A673 (cell line): ENCODE data around the gene GRIN2C. TPM values are rescaled to one million over a fixed set of nuclear protein-coding genes. Genes with fewer than 3 reads are reported as not detected.

Source experiments
- BruUV-seq: library from RNA; stranded (reverse); fragments of 400-500 nt; replicated peaks from 2 replicates; lab custom pipeline; 2021; lab: Mats Ljungman, UMichigan
- CTCF ChIA-PET: fragments of 300-600 bp; sonication (Branson Sonifier 250); formaldehyde crosslinking; loops from one replicate; lab custom pipeline; 2022; ENCODE audit warnings: antibody characterized with exemption; lab: Charles Lee
- POLR2A ChIA-PET: fragments of 300-600 bp; sonication (Branson Sonifier 250); formaldehyde crosslinking; loops from one replicate; lab custom pipeline; 2022; ENCODE audit warnings: antibody characterized with exemption; ENCODE audit not compliant: low non-redundant PET; lab: Charles Lee
- DNase-seq: peaks from one replicate; pipeline ENCODE4 v3.0.0-alpha.2; 2015; ENCODE audit warnings: low spot score
- H3K27ac ChIP-seq: fragments of 200-600 bp; sonication (generic); 2 replicates; pipeline ENCODE4 v1.5.1; 2016; ENCODE audit warnings: mixed run types, low read depth, mild to moderate bottlenecking, mixed read lengths, antibody characterized with exemption, low read length; ENCODE audit not compliant: poor library complexity, severe bottlenecking
- H3K27me3 ChIP-seq: fragments of 200-600 bp; sonication (generic); replicated peaks from 2 replicates; pipeline ENCODE4 v1.6.1; 2017; ENCODE audit warnings: mixed run types, low read depth, mild to moderate bottlenecking, mixed read lengths, antibody characterized with exemption, low read length; ENCODE audit not compliant: insufficient read depth, poor library complexity
- H3K36me3 ChIP-seq: fragments of 200-600 bp; sonication (generic); 2 replicates; pipeline ENCODE4 v1.6.1; 2016; ENCODE audit warnings: mixed run types, mild to moderate bottlenecking, mixed read lengths, antibody characterized with exemption, low read length; ENCODE audit not compliant: insufficient read depth, poor library complexity, severe bottlenecking
- H3K4me1 ChIP-seq: fragments of 200-600 bp; sonication (generic); 2 replicates; pipeline ENCODE4 v1.6.1; 2017; ENCODE audit warnings: mixed run types, mild to moderate bottlenecking, mixed read lengths, antibody characterized with exemption, low read length; ENCODE audit not compliant: insufficient read depth, poor library complexity, severe bottlenecking
- H3K4me3 ChIP-seq: fragments of 200-600 bp; sonication (generic); 2 replicates; pipeline ENCODE4 v1.5.1; 2016; ENCODE audit warnings: low read depth, mixed run types, mild to moderate bottlenecking, mixed read lengths, low read length; ENCODE audit not compliant: poor library complexity, severe bottlenecking
- H3K9me3 ChIP-seq: fragments of 200-600 bp; sonication (generic); 2 replicates; pipeline ENCODE4 v1.6.1; 2016; ENCODE audit warnings: mixed run types, low read depth, mild to moderate bottlenecking, mixed read lengths, antibody characterized with exemption, low read length; ENCODE audit not compliant: poor library complexity, severe bottlenecking
- CTCF ChIP-seq: fragments of 300-800, 200-600 bp; sonication (generic); conservative IDR thresholded peaks from 2 replicates; pipeline ENCODE4 v1.5.1; 2017; ENCODE audit warnings: low read depth, mild to moderate bottlenecking, antibody characterized with exemption, low read length, moderate library complexity, mixed read lengths
- EZH2 ChIP-seq: fragments of 200-600 bp; sonication (generic); IDR thresholded peaks from 2 replicates; pipeline ENCODE4 v1.6.1; 2017; ENCODE audit warnings: borderline replicate concordance, low read depth, mild to moderate bottlenecking, mixed read lengths, antibody characterized with exemption, low read length; ENCODE audit not compliant: poor library complexity, severe bottlenecking
- intact Hi-C: fragments of 100-400 bp; cut with micrococcal nuclease; formaldehyde crosslinking; loops from one replicate; pipeline ENCODE4 v1.10.0; 2022; ENCODE audit not compliant: unreplicated experiment
- total RNA-seq: library from RNA; stranded (reverse); gene quantifications from 2 replicates; pipeline ENCODE4 v1.2.3, GENCODE V29; 2021

Gene GRIN2C
- total RNA-seq, 1 experiment from 2014 or later, result 0.09 TPM

GRCh38 chr17:74801896-74802295 is 57.8 kb downstream of the GRIN2C start:
- H3K27me3 ChIP-seq, result no peaks in the 10 kb centered on the region
- POLR2A ChIA-PET, result no interaction called here
- no peaks in the 10 kb centered on the region for H3K4me1 ChIP-seq
- no peak for DNase-seq
- intact Hi-C loops, result no loop called here
- no peaks in the 10 kb centered on the region for H3K9me3 ChIP-seq
- CTCF ChIA-PET, result no interaction called here
- H3K4me3 ChIP-seq, result no peak overlapping the region
- BruUV-seq, result no TSS peak
- H3K27ac ChIP-seq, result no peak overlapping the region
- peaks cover 11% of the 10 kb centered on the region for H3K36me3 ChIP-seq
- TF ChIP-seq CTCF (no peak), EZH2 (no peak)

- Histone ChIP-seq H3K4me1 (no peaks in the 10 kb centered on the region), H3K27ac (no peak overlapping the region), H3K9me3 (no peaks in the 10 kb centered on the region), H3K27me3 (no peaks in the 10 kb centered on the region), H3K36me3 (peaks cover 11% of the 10 kb centered on the region), H3K4me3 (no peak overlapping the region)
- ChIA-PET CTCF (no interaction called here), POLR2A (no interaction called here)
- no peak for TF ChIP-seq CTCF
- TF ChIP-seq EZH2, result no peak
- no TSS peak for BruUV-seq
- no peak for DNase-seq
- intact Hi-C loops, result no loop called here
These were observed 59.2 kb downstream of the GRIN2C start for GRCh38 chr17:74800531-74800930.

GRCh38 chr17:74799097-74799496 is 60.6 kb downstream of the GRIN2C start:
- H3K4me3 ChIP-seq, result no peak overlapping the region
- intact Hi-C loops, result no loop called here
- no peak for DNase-seq
- ChIA-PET POLR2A (no interaction called here), CTCF (no interaction called here)
- H3K9me3 ChIP-seq, result no peaks in the 10 kb centered on the region
- no peak overlapping the region for H3K27ac ChIP-seq
- no peaks in the 10 kb centered on the region for H3K4me1 ChIP-seq
- BruUV-seq, result no TSS peak
- H3K27me3 ChIP-seq, result no peaks in the 10 kb centered on the region
- TF ChIP-seq CTCF, result no peak
- no peak for TF ChIP-seq EZH2
- H3K36me3 ChIP-seq, result peaks cover 21% of the 10 kb centered on the region
